H9 (cell line): ENCODE data around the gene ABCD4. TPM values are rescaled to one million over a fixed set of nuclear protein-coding genes. Genes with fewer than 3 reads are reported as not detected.

Experiments
- DNase-seq: peaks from one replicate; pipeline ENCODE4 v3.0.0-alpha.2; 2017
- H2AFZ ChIP-seq: one replicate; pipeline ENCODE4 v1.6.1; 2013; ENCODE audit warnings: mild to moderate bottlenecking, low read length, control low read depth, moderate library complexity
- H2AK5ac ChIP-seq: 2 replicates; pipeline ENCODE4 v1.6.1; 2013; ENCODE audit warnings: low read length, control low read depth, mixed read lengths; ENCODE audit not compliant: insufficient read length
- H2BK120ac ChIP-seq: one replicate; pipeline ENCODE4 v1.6.1; 2013; ENCODE audit warnings: low read depth, mild to moderate bottlenecking, low read length, control low read depth, inconsistent platforms; ENCODE audit not compliant: poor library complexity, severe bottlenecking
- H2BK12ac ChIP-seq: 2 replicates; pipeline ENCODE4 v1.6.1; 2013; ENCODE audit warnings: low read length, control low read depth, mixed read lengths, low read depth; ENCODE audit not compliant: insufficient read length
- H2BK15ac ChIP-seq: 2 replicates; pipeline ENCODE4 v1.6.1; 2013; ENCODE audit warnings: low read depth, low read length, control low read depth
- H2BK20ac ChIP-seq: one replicate; pipeline ENCODE4 v1.6.1; 2013; ENCODE audit warnings: low read depth, mild to moderate bottlenecking, low read length, control low read depth, inconsistent platforms; ENCODE audit not compliant: poor library complexity, severe bottlenecking
- H2BK5ac ChIP-seq: 2 replicates; pipeline ENCODE4 v1.6.1; 2013; ENCODE audit warnings: low read length, control low read depth, mixed read lengths; ENCODE audit not compliant: insufficient read length
- H3K14ac ChIP-seq: 2 replicates; pipeline ENCODE4 v1.6.1; 2013; ENCODE audit warnings: low read length, control low read depth; ENCODE audit not compliant: insufficient read depth
- H3K18ac ChIP-seq: 2 replicates; pipeline ENCODE4 v1.6.1; 2013; ENCODE audit warnings: low read depth, mild to moderate bottlenecking, mixed read lengths, low read length, control low read depth; ENCODE audit not compliant: insufficient read length
- H3K23ac ChIP-seq: 2 replicates; pipeline ENCODE4 v1.6.1; 2013; ENCODE audit warnings: low read length, control low read depth, mixed read lengths, low read depth; ENCODE audit not compliant: insufficient read length
- H3K23me2 ChIP-seq: 2 replicates; pipeline ENCODE4 v1.6.1; 2013; ENCODE audit warnings: low read depth, mild to moderate bottlenecking, mixed read lengths, low read length, control low read depth; ENCODE audit not compliant: insufficient read length, poor library complexity, severe bottlenecking
- H3K27ac ChIP-seq: 2 replicates; pipeline ENCODE4 v1.5.1; 2013; ENCODE audit warnings: low read length, control low read depth, mixed read lengths, low read depth; ENCODE audit not compliant: insufficient read length
- H3K27me3 ChIP-seq: 2 replicates; pipeline ENCODE4 v1.6.1; 2013; ENCODE audit warnings: low read length, control low read depth, inconsistent platforms; ENCODE audit not compliant: insufficient read depth
- H3K4ac ChIP-seq: 2 replicates; pipeline ENCODE4 v1.6.1; 2013; ENCODE audit warnings: low read depth, mild to moderate bottlenecking, control low read depth, inconsistent platforms, low read length, moderate library complexity
- H3K4me1 ChIP-seq: 2 replicates; pipeline ENCODE4 v1.6.1; 2013; ENCODE audit warnings: low read length, control low read depth, inconsistent platforms; ENCODE audit not compliant: insufficient read depth
- H3K4me2 ChIP-seq: 2 replicates; pipeline ENCODE4 v1.6.1; 2013; ENCODE audit warnings: low read length, control low read depth, mixed read lengths; ENCODE audit not compliant: insufficient read length, insufficient read depth
- H3K56ac ChIP-seq: 2 replicates; pipeline ENCODE4 v1.6.1; 2013; ENCODE audit warnings: low read depth, mild to moderate bottlenecking, mixed read lengths, low read length, control low read depth; ENCODE audit not compliant: insufficient read length
- H3K79me1 ChIP-seq: 2 replicates; pipeline ENCODE4 v1.6.1; 2013; ENCODE audit warnings: low read depth, mild to moderate bottlenecking, moderate library complexity, low read length, control low read depth, inconsistent platforms; ENCODE audit not compliant: insufficient read depth, poor library complexity, severe bottlenecking
- H3K79me2 ChIP-seq: 2 replicates; pipeline ENCODE4 v1.6.1; 2013; ENCODE audit warnings: low read length, control low read depth, inconsistent platforms; ENCODE audit not compliant: insufficient read depth
- H3K9ac ChIP-seq: 2 replicates; pipeline ENCODE4 v1.6.1; 2013; ENCODE audit warnings: low read length, control low read depth, mixed read lengths; ENCODE audit not compliant: insufficient read length; ENCODE audit errors: extremely low read depth
- H3K9me3 ChIP-seq: one replicate; pipeline ENCODE4 v1.6.1; 2013; ENCODE audit warnings: low read depth, low read length, inconsistent platforms; ENCODE audit not compliant: control insufficient read depth
- H3T11ph ChIP-seq: one replicate; pipeline ENCODE4 v1.6.1; 2013; ENCODE audit warnings: mild to moderate bottlenecking, low read length, control low read depth, inconsistent platforms
- H4K20me1 ChIP-seq: one replicate; pipeline ENCODE4 v1.6.1; 2013; ENCODE audit not compliant: control insufficient read depth, insufficient read length, insufficient read depth
- H4K5ac ChIP-seq: 2 replicates; pipeline ENCODE4 v1.6.1; 2013; ENCODE audit warnings: low read depth, mild to moderate bottlenecking, mixed read lengths, low read length, control low read depth; ENCODE audit not compliant: insufficient read length
- H4K8ac ChIP-seq: replicated peaks from 2 replicates; pipeline ENCODE4 v1.6.1; 2013; ENCODE audit warnings: low read length, control low read depth, mixed read lengths, low read depth; ENCODE audit not compliant: insufficient read length
- H4K91ac ChIP-seq: 2 replicates; pipeline ENCODE4 v1.6.1; 2013; ENCODE audit warnings: low read depth, mild to moderate bottlenecking, moderate library complexity, mixed read lengths, low read length, control low read depth; ENCODE audit not compliant: insufficient read length
- H3K27ac Mint-ChIP-seq, 3 experiments: 2 replicates in 2 of 3; 3 replicates in 1 of 3; pipeline ENCODE4 v1.8.0; 2020 to 2021; ENCODE audit warnings: mixed read lengths in 3 of 3, mild to moderate bottlenecking in 1 of 3, moderate library complexity in 1 of 3
- H3K27me3 Mint-ChIP-seq: 2 replicates; pipeline ENCODE4 v1.8.0; 2021; ENCODE audit warnings: low read depth, mild to moderate bottlenecking, moderate library complexity, mixed read lengths
- H3K36me3 Mint-ChIP-seq, 3 experiments: 2 replicates in 2 of 3; 3 replicates in 1 of 3; pipeline ENCODE4 v1.8.0; 2020 to 2021; ENCODE audit warnings: low read depth in 3 of 3, mixed read lengths in 3 of 3; ENCODE audit not compliant: insufficient read depth in 1 of 3
- H3K4me1 Mint-ChIP-seq, 2 experiments: 2 replicates each; pipeline ENCODE4 v1.8.0; 2020; ENCODE audit warnings: mixed read lengths in 2 of 2
- H3K4me3 Mint-ChIP-seq, 2 experiments: 2 replicates in 1 of 2; 3 replicates in 1 of 2; pipeline ENCODE4 v1.8.0; 2020 to 2021; ENCODE audit warnings: mild to moderate bottlenecking in 2 of 2, mixed read lengths in 2 of 2, moderate library complexity in 1 of 2
- H3K9me3 Mint-ChIP-seq, 2 experiments: 2 replicates in 1 of 2; 3 replicates in 1 of 2; pipeline ENCODE4 v1.8.0; 2020; ENCODE audit warnings: mild to moderate bottlenecking in 2 of 2, mixed read lengths in 2 of 2, moderate library complexity in 1 of 2
- WGBS: extraction: QIAGEN DNeasy Blood & Tissue Kit; methylation state at CpG from one replicate; pipeline ENCODE4 v1.1.7; 2013; ENCODE audit warnings: missing lambda C conversion rate, low lambda C conversion rate, mixed read lengths; ENCODE audit not compliant: insufficient read length; ENCODE audit errors: extremely low coverage; 5-methylcytosine and 5-hydroxymethylcytosine counted together
- total RNA-seq: library from RNA; stranded (reverse); gene quantifications from 2 replicates; pipeline ENCODE4 v1.2.1, GENCODE V29; 2021
- TF ChIP-seq, protein P1 (sequence below): fragments of 200-600 bp; sonication (generic); conservative IDR thresholded peaks from 3 replicates; pipeline ENCODE4 v1.8.0; 2021; ENCODE audit warnings: antibody characterized with exemption, mild to moderate bottlenecking

The ABCD4 gene
- total RNA-seq, 1 experiment from 2014 or later = 80.9 TPM

DNA sequence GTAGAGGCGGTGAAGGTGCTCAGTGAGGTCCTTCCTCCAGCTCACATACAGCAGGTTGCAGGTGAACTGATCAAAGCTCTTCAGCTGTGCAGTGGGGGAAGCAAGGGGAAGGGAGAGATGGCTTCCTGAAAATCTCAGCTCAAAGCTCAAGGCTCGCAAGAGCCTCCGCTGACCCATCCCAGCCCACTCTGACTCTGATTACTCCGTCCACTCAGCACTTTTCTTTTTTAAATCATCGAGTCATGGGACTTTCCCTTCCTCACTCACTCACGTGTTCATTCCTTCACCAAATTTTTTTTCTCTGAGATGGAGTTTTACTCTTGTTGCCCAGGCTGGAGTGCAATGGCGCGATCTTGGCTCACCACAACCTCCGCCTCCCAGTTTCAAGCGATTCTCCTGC, 4.7 kb downstream of the ABCD4 start:
- Histone ChIP-seq H2BK120ac (no peak overlapping the region), H3K23me2 (peaks cover 6% of the 10 kb centered on the region), H2BK20ac (no peak overlapping the region), H2BK15ac (no peak overlapping the region), H4K91ac (no peak overlapping the region), H4K5ac (no peak overlapping the region), H3K14ac (no peak overlapping the region), H3K4me2 (no peak overlapping the region), H3K4me1 (no peaks in the 10 kb centered on the region; the same call in 1 of the 2 replicates), H3K23ac (no peak overlapping the region), H3K79me2 (peaks cover 13% of the 10 kb centered on the region; the same call in 1 of the 2 replicates), H2BK5ac (no peak overlapping the region), H2BK12ac (no peak overlapping the region), H4K20me1 (no peaks in the 10 kb centered on the region), H3K79me1 (peaks cover 3% of the 10 kb centered on the region), H3K9ac (no peak overlapping the region), H3T11ph (no peak overlapping the region), H3K9me3 (no peaks in the 10 kb centered on the region), H3K56ac (no peak overlapping the region), H4K8ac (no peak overlapping the region), H3K27me3 (no peaks in the 10 kb centered on the region; the same call in 1 of the 2 replicates), H2AK5ac (no peak overlapping the region), H3K18ac (no peak overlapping the region), H2AFZ (no peak overlapping the region), H3K4ac (no peak overlapping the region), H3K27ac (no peak overlapping the region)
- no CpG with 5 or more reads among the region's 10 CpGs for WGBS
- no peak overlapping the region for H3K4me3 Mint-ChIP-seq
- H3K4me1 Mint-ChIP-seq = peaks cover 24 to 27% of the 10 kb centered on the region in 2 experiments
- 0 out of 7 replicates have a peak overlapping the region, but pooled peaks of 1 of the 3 experiments have one; percentile 34 for H3K27ac Mint-ChIP-seq
- peaks cover 23 to 61% (median 59%) of the 10 kb centered on the region in 3 experiments for H3K36me3 Mint-ChIP-seq
- H3K9me3 Mint-ChIP-seq = no peaks in the 10 kb centered on the region; a peak in 1 of 5 replicates
- DNase-seq = no peak
- no peaks in the 10 kb centered on the region; the same call in 1 of the 2 replicates for H3K27me3 Mint-ChIP-seq
- TF ChIP-seq, protein P1, sequence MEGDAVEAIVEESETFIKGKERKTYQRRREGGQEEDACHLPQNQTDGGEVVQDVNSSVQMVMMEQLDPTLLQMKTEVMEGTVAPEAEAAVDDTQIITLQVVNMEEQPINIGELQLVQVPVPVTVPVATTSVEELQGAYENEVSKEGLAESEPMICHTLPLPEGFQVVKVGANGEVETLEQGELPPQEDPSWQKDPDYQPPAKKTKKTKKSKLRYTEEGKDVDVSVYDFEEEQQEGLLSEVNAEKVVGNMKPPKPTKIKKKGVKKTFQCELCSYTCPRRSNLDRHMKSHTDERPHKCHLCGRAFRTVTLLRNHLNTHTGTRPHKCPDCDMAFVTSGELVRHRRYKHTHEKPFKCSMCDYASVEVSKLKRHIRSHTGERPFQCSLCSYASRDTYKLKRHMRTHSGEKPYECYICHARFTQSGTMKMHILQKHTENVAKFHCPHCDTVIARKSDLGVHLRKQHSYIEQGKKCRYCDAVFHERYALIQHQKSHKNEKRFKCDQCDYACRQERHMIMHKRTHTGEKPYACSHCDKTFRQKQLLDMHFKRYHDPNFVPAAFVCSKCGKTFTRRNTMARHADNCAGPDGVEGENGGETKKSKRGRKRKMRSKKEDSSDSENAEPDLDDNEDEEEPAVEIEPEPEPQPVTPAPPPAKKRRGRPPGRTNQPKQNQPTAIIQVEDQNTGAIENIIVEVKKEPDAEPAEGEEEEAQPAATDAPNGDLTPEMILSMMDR = no peak
